Epithelial cell of prostate (primary cell): ENCODE measurements around the gene KCNC4.

Source experiments
- DNase-seq: peaks from one replicate; pipeline ENCODE4 v3.0.0-alpha.2; 2011; ENCODE audit warnings: low read depth, low spot score
- H3K27ac ChIP-seq: fragments of 450-650 bp; 2 replicates; pipeline ENCODE4 v1.5.1; 2017; ENCODE audit warnings: mild to moderate bottlenecking

Gene KCNC4

DNA sequence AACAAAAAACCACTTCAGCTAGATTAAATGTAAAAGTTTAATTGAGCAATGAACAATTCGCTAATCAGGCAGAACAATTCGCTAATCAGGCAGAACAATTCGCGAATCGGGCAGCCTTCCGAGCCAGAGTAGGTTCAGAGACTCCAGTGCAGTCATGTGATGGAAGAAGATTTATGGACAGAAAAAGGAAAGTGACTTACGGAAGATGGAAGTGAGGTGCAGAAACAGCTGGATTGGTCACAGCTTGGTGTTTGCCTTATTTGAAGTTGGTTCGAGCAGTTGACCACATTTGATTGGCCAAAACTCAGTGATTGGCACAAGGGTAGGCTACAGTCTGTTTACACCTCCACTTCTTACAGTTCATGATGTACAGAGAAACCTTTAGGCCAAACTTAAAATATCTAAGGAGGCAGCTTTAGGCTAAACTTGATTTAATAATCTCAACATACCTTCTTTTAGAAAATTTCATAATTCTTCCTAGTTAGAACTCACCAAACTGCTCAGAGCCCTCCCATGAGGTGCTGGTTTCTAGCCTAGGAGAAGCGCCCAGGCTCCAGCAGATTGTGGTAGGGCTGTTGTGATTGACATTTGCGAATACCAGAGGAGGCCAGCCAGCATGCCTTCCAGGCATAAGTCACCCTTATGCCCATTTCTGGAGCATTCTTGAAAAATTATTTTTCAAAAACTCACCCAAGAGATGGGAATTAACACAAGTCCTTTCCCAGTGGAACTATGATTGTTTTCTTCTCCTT lies 22.8 kb upstream of the KCNC4 start:
- H3K27ac ChIP-seq: peak overlapping the region; percentile 37
- DNase-seq: no peak

DNA sequence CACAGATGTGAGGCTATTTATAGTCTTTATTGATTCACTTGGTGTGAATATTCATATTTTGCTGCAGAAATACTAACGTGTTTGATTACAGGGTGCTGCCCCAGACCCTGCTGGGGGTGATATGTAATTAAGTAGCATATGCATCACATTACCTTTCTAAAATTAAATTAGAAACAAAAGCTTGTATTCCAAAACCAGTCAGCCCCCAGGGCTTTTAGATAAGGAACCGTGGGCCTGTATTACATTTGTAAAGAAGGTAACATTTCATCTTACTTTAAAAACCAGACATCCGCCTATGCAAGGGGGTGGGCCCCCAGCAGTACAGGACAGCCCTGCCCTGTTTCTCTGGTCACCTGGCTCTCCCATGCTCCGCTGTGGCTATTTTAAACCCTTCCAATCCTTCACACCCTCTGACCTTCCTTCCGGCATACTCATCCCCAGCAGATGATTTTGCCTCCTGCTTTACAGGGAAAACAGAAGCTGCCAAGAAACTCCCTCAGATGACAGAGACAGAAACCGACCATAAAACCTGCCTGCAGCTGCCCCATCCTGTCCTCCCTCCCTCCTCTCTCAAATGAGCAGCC lies 22.0 kb upstream of the KCNC4 start:
- peak overlapping the region; percentile 37 for H3K27ac ChIP-seq
- DNase-seq: peak; percentile 26

DNA sequence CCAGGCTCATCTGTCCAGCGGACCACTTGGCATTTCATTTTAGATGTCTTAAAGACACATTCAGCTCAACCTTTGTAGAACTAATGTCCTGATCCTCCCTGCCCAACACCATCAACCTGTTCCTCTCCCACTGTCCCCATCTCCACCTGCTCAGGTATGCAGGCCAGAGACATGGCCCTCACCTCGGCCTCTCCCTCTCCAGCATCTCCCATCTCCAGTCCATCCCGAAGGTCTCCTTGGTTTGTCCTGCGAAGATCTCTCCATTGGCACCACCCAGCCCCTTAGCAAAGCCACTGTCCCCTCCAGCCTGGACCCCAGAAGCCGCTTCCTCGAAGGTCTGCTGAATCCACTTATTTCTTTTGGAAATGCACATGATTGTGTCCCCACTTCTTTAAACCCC lies 20.9 kb upstream of the KCNC4 start:
- no peak overlapping the region for H3K27ac ChIP-seq
- DNase-seq: no peak

DNA sequence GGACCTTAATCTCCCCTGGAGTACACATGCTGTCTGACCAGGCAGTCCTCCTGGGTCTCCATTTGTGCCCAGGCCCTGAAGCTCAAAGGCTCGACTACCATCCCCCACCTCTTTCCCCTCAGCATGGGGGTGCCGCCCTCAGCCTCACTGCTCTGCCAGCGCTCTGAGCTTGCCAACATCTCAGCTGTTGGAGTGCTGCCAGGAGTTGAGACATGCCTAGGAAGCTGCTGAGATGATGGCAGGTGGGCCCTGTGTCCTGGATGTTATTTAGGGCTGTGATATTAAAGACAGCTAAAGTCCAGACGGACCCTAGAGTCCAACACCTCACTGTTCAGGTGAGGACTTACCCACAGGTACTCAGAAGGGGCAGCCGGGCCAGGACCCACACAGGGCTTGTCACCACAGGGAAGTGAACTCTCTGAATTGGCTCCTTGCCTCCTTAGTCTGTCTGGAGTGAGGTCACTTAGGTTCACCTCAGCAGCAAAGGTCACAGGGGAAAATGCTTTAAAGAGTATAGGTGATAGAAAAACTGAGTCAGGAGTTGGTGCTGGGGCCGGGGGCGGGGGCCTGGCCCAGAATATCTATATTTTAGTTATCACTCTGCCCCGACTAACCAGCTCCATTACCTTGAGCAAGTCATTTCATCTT lies 19.7 kb upstream of the KCNC4 start:
- no peak overlapping the region for H3K27ac ChIP-seq

DNA sequence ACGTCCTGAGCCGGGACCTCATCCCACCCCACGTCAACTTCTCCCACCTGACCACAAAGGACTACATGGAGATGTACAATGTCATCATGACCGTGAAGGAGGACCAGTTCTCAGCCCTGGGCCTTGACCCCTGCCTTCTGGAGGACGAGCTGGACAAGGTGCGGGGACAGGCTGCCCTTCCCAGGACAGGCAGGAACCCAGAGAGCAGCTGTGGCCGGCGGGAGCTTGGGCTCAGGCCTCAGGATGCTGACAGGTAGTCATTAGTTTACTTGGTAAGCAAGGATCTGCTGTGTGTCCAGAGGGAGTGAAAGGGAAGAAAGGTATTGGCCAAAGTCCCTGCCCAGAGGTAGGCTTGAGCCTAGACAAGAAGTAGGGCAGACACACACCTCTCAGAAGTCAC lies 17.6 kb upstream of the KCNC4 start:
- no peak overlapping the region for H3K27ac ChIP-seq
- no peak for DNase-seq

More for the DNA sequence above, 19.7 kb upstream of the KCNC4 start:
- no peak for DNase-seq

DNA sequence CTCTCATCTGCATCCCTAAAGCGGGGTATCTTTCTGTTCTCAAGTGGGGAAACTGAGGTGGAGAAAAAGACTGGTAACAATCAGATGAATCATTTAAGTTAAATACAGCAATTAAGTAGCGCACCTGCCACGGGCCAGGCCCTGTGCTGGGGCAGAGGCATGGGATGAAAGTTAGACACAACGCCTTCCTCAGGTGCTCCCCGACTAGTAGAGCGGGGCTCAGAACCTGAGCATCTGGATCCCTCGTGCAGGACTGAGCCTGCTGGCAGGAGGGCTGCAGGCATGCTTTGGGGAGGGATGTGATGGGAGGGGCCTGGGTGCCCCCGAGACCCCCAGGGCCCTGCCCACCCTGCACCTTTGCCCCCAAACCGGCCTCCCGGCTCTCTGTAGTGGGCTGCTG lies 14.9 kb upstream of the KCNC4 start:
- H3K27ac ChIP-seq: no peak overlapping the region
- no peak for DNase-seq

DNA sequence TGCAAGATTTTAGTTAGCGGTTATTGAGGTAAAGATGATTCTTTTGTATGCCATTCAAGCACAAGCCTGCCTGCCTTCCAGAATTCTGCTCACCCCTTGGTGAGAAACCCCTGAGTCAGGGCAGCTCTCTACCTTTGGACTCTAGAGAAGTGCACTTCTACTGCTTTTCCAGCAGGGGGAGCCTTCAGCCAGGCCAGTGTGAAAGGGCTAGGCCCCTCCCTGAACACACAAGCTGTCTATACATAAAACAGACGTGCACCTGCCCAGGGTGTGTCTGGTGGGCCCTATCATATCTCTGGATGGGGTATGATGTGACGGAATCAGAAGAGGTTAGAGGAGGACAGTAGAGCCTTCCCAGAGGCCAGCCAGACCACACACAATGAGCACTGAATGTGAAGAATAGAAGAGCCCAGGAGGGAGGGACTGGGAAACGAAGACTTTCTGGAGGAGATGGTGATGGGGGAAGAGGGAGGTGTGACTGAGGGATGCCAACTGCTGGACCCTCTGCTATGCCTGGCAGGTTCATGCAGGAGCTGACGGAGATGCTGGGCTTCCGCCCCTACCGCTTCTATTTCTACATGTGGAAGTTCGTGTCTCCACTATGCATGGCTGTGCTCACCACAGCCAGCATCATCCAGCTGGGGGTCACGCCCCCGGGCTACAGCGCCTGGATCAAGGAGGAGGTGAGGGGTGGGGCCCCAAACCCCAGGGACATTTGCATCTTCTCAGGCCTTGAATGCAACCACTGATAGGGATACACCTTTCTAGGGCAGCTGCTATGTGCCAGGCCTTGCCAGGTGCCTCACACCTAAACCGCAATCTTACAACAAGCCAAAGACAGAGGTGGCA lies 13.0 kb upstream of the KCNC4 start:
- DNase-seq: no peak
- H3K27ac ChIP-seq: no peak overlapping the region

DNA sequence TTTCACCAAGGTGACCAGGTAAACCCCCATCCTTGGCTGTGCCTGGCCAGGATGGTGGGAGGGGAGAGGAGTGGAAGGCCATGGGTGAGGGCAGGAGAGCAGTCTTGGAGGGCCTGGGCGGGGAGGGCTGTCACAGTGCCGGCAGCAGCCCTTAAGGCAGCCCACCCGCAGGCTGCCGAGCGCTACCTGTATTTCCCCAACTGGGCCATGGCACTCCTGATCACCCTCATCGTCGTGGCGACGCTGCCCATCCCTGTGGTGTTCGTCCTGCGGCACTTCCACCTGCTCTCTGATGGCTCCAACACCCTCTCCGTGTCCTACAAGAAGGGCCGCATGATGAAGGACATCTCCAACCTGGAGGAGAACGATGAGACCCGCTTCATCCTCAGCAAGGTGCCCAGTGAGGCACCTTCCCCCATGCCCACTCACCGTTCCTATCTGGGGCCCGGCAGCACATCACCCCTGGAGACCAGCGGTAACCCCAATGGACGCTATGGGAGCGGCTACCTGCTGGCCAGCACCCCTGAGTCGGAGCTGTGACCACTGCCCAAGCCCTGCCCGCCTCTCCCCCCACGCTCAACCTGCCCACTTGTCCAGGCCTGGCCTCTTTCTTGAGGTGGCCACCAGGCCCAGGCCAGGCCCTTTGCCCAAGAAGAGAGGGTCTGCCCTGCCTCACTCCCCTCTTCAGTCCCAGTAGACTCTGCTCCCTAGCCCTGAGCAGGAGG lies 12.0 kb upstream of the KCNC4 start:
- no peak for DNase-seq
- H3K27ac ChIP-seq: no peak overlapping the region

DNA sequence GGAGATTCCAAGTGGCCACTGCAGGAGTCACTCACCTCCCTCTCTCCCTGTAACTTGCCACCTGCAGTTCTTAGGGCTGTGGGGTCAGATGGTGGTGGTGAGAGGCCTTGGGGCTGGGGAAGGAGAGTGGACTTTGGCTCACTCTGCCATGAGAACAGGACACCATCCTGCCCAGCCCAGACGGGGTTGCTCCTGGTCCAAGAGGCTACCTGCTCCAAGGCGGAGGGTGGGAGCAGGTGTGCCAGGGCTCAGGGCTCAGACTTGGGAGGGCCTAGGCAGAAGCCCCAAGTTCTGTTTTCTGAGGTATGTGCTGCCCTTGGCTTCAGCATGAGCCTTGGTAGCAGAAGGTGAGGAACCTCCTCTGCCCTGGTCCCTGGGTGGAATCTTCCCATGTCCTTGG lies 11.4 kb upstream of the KCNC4 start:
- DNase-seq: no peak
- no peak overlapping the region for H3K27ac ChIP-seq

DNA sequence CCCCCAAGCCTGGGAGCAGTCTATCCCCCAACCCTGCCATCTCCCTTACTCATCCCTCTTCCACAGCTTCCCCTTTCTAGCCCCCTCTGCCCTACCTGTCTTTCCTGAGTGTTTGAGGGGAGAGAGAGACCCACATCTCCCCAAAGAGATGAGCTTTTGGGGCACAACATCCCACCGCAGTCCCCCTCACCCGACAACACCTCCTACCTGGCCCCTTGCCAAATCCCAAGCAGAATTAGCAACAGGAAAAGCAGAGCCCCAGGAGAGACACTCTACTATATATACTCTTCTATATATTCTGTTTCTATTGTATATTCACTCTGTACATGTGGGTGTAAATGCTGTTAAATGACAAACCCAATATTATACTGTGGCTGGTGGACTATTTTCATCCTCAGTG lies 9.9 kb upstream of the KCNC4 start:
- no peak overlapping the region for H3K27ac ChIP-seq
- DNase-seq: no peak

DNA sequence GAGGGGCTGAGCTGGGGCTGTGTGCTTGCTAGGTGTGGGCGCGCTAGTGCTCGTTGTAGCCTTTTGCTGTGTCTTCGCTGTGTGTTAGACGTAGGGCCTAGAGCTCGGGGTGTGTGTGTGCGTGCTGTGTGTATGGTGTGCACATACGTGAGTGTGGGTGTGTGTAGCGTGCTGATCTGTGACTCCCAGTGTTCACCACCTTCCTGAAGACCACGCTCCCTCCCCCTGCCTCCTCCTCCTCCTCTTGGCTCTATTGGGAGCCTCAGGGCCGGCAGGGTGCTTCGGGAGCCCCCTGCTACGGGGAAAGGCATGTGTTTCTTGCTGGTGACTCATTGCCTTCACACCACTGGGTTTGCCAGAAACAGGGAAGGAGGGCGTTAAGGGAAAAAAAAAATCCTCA lies 9.4 kb upstream of the KCNC4 start:
- DNase-seq: no peak
- H3K27ac ChIP-seq: no peak overlapping the region

DNA sequence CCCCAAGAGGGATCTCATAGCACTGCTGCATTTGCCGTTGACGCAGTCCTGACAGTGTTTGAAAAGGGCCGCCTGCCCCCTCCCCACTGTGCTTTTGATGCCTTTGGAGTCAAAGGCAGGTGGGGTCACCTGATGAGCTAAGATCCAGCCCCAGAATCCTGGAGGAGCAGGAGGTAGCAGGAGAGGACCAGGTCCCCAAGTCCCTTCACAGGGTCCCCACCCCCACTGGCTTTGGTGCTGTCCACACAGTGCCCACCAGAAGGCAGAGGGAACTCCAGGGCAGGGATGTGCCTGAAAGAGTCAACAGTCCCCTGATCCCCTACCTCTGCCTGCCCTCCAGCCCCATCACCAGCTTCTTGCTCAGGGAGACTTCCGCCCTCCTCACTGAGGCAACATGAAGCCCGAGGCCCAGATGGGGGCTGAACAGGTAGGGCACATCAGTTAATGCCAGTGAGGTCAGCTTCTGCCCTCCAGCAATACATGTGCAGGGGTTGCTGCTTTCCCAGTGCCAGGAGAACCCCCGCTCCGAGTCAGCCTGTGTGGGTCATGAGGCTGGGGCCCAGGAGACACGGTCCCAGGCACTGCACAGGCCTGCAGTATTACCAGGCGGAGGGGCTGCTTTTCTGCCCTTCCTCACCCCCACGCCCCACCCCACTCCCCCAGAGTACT lies 8.8 kb upstream of the KCNC4 start:
- no peak overlapping the region for H3K27ac ChIP-seq
- DNase-seq: no peak

DNA sequence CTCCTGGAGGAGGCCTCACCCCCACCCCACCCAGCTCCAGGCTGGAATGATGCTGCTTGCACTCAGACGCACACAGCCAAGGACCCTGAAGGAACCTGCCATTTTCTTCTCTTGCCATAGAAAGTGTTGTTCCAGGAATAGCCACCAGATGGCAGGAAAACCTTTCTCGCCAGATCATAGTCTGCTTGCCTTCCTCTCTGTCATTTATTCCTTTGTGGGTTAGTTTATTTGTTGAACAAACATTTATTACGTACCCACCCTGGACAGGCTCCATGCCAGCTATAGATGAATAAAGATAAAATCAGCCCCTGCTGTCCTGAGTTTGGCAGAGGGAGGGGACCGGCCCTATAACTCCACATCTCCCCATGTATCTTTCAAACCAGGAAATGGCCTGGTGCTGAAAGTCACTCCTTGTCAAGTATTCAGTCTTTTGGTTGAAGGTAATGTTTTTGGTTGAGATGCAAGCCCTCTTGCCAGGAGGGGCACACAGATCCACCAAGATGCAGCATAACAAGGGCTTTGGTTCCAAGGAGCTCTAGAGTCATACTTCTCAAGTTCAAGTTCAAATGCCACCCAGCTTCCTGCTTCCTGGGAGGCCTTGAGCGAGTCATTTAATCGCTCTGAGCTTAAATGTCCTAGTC lies 7.0 kb upstream of the KCNC4 start:
- no peak overlapping the region for H3K27ac ChIP-seq
- DNase-seq: no peak

DNA sequence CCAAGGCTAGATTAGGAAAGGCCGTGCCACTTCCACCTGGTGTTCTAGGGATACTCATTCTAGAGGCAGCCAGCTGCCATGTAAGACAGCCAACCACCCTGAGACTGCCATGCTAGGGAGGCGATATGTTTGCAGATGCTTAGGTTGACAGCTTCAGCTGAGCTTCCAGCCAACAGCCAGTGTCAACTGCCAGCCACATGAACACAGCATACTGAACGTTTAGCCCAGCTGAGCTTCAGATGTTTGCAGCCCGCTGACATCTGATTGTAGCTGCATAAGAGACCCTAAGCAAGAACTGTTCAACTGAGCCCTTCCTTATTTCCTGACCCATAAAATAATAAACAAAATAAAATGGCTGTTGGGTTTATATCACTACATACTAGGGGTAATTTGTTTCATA lies 5.0 kb upstream of the KCNC4 start:
- no peak for DNase-seq
- H3K27ac ChIP-seq: no peak overlapping the region

DNA sequence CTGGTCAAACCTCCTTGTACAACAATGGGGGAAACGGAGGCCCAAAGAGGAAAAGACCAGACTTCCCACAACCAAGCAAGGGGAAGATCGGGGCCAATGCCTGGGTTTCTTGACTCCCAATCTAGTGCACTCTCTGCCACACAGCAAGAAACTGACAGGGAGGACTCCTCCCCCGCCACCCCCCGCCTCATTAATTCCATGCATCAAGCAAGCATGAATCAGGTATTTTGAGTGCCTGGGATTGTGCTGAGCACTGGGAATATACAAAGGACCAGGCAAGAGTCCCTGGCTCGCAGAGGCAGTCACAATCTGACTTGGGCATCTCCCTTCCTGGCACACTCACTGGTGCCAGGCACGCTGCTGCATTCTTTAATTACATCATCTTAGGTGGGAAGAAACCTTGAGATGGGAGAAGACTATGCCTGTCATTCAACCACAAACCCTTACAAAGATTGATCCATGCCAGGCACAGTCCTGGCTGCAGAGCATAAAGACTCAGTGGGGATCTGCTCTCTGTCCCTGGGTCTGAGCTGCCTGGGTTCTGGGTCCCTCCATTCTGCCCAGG lies 4.4 kb upstream of the KCNC4 start:
- no peak for DNase-seq
- H3K27ac ChIP-seq: no peak overlapping the region

DNA sequence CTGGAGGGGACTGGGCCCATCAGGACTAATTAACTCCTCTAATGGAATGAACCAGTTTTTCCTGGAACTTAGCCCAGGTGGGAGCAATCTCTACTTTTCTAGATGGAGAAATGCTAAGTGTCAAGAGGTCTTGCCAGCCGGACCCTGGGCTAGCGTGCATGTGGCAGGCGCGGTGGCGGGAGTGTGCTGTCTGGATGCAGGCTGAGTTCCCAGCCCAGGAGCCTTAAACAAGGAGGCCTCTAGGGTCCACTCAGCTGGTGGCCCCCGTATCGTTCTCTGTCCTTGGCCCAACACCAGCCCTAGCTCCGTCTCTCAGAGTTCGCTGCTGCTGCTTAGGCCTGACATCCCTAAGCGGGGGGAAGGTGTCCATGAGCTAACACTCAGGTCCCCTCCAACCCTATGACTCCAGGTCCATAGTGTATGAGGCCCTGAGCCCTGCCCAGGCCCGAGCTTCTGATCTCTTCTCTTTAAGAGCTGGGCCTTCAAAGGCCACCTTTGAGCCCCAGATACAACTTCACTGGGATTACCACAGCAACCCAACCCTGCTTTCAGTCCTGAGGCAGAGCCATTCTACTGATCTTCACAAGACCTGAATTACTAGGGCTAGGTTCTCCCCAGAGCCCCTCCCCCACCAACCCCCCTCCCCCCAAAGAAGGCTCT lies 3.7 kb upstream of the KCNC4 start:
- H3K27ac ChIP-seq: no peak overlapping the region
- no peak for DNase-seq

DNA sequence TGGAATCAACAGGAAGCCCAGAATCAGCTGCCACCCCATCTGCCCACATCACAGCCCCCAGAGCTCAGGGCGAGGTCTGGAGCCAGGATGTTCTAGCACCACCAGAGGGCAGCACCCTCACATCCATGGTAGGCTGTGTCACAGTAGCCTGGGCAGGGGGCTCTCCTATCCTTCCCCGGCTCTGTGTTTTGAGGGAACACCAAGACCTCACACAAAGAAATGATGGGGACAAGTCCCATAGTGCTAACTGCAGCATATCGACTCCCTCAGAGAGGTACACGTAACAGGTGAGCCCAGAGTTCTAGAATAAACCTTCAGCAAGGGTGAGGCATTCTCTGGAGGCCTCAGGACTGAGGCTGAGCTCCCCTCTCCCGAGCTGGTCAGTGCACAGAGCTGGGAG lies 2.3 kb upstream of the KCNC4 start:
- DNase-seq: no peak
- H3K27ac ChIP-seq: no peak overlapping the region

DNA sequence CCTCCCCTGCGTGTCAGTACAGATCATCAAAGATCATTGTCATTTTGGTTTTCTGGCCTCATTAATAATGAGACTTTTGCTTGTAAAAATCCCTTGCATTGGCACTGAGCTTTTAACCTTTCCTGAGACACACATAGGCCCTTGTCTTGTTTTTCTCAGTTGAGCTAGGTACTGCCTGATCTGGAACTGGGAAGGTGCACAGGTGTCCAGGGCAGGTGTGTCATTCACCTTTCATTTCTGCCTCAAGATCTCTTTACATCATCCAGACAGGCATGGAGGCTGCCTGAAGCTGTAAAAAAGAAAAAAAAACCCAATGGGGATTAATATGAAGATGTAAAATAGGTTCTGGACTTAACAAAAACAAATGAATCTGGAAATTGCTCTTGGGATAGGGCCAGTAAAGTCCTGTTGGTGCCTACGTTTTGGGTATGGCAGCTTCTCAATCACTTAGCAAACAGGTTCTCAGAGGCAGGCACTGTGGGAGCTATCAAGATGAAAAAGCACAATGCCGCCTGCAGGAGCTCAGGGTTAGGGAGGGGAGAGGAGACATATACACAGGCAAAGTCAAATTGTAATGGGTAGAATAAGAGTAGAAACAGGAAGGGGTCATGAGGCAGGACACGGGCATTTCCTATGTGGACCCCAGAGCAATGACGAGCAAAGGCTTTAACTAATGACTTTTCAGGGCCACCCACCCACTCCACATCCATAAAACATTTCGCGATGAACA lies 1.0 kb upstream of the KCNC4 start:
- no peak for DNase-seq

More for the DNA sequence above, 1.0 kb upstream of the KCNC4 start:
- peak overlapping the region; percentile 16 for H3K27ac ChIP-seq
